Right cardiac atrium (tissue), 5 donors: ENCODE measurements around the gene LRRFIP1. TPM values are rescaled to one million over a fixed set of nuclear protein-coding genes. Genes with fewer than 3 reads are reported as not detected.

Experiments used
- ATAC-seq, 2 donors: fragments of 200-7000 bp; cut with Tn5 transposase; one replicate each; pipeline versions ENCODE4 v1.8.0 to v1.9.1; 2020; ENCODE audit warnings: moderate library complexity in 2 of 2, mild to moderate bottlenecking in 1 of 2
- DNase-seq, 3 donors: peaks; one replicate each; pipeline ENCODE4 v3.0.0-alpha.2; 2020
- H3K27ac ChIP-seq: one replicate; pipeline ENCODE4 v1.5.1; 2013; ENCODE audit warnings: mild to moderate bottlenecking, low read length, control low read depth, moderate library complexity
- H3K27me3 ChIP-seq: one replicate; pipeline ENCODE4 v1.6.1; 2013; ENCODE audit not compliant: control insufficient read depth, insufficient read depth
- H3K4me1 ChIP-seq: one replicate; pipeline ENCODE4 v1.6.1; 2013; ENCODE audit warnings: low read length; ENCODE audit not compliant: control insufficient read depth, insufficient read depth
- H3K4me3 ChIP-seq: one replicate; pipeline ENCODE4 v1.5.1; 2013; ENCODE audit warnings: low read length, control low read depth
- H3K9me3 ChIP-seq: one replicate; pipeline ENCODE4 v1.6.1; 2013; ENCODE audit warnings: low read length; ENCODE audit not compliant: control insufficient read depth
- WGBS: extraction: QIAGEN DNeasy Blood & Tissue Kit; methylation state at CpG from one replicate; pipeline ENCODE4 v1.1.7; 2013; 5-methylcytosine and 5-hydroxymethylcytosine counted together
- intact Hi-C, 4 donors: fragments of 100-400 bp; cut with DNase I; formaldehyde crosslinking; loops; one replicate each; pipeline versions ENCODE4 v1.11.0 to v1.14.0; 2022 to 2023
- polyA plus RNA-seq: library from polyadenylated mRNA; stranded (reverse); fragments of 200-250 nt; gene quantifications from one replicate; pipeline ENCODE4 v1.2.3, GENCODE V29; 2013
- total RNA-seq, 4 donors: library from RNA; stranded (reverse); fragmentation: NEBNext Ultra II Directional; extraction: Animal tissue kit (Norgen Biotek cat#: 25700); gene quantifications; one replicate each; pipeline ENCODE4 v1.2.1, GENCODE V29; 2021
- donor health status: healthy with polysubstance abuse.
- donor health status: DM: no; HTN: yes; CAD: no.
- donor health status: DM: no; HTN: no; CAD: no.
- donor health status: DM: no; HTN: yes; CAD: no; lungs with severe emphysema.
- donor health status: DM: yes; HTN: yes; CAD: no.

Gene LRRFIP1
- total and polyA plus RNA-seq, 5 donors = 61.9 to 106 (median 87.8) TPM

DNA sequence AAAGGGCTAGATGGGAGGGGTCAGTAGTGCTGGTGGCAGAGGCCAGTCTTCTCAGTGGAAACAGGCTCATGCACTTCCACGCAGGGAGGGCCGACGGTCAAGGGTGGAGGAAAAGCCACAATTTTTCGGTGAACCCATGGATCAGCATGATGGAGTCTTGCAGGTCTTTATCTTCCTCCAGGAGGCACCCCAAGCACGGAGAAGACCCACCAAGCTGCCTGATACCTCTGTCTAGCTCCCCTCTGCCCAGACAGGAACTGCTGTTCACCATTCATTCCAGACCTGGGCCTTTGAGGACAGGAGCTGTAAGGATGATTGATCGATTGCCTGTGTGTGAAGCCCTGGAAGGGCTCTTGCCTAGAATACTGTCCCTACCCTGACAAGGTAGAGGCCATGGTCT lies 2.8 kb upstream of the LRRFIP1 start:
- ATAC-seq (no peak), DNase-seq (no peak)
- intact Hi-C loops = no loop called here
- H3K4me1 ChIP-seq = peaks cover 11% of the 10 kb centered on the region
- H3K9me3 ChIP-seq = no peaks in the 10 kb centered on the region
- no peak overlapping the region for H3K27ac ChIP-seq
- 91% methylated on average over 6 of the region's 6 CpGs for WGBS
- no peak overlapping the region for H3K4me3 ChIP-seq
- H3K27me3 ChIP-seq = no peaks in the 10 kb centered on the region

DNA sequence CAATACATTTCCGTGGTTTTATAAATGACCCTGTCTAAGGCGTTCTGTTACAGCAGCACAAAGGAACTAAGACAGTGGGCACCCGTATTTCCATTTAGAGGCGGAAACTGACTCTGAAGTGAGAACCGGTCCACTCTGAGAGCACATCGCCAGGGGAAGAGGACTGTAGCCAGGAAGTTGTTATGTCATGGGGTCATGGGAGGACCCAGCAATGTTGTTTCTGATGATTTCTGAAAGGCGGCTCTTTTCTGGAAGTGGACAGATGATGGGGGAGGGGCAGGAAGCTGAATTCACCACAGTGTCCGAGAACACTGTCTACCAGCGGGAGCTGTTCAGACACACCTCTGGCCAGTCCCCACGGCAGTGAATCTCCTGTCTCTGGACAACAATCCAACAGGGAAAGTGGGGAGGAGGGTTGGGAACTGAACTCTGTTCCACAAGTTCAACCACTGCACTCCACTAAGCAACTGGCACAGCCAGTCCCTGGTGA lies 2.1 kb upstream of the LRRFIP1 start:
- DNase-seq (peak; percentile 46 to 72 (median 52)), ATAC-seq (peak; percentile 23 to 37)
- Histone ChIP-seq H3K27me3 (no peaks in the 10 kb centered on the region), H3K4me1 (peaks cover 11% of the 10 kb centered on the region), H3K4me3 (no peak overlapping the region), H3K27ac (peak overlapping the region; percentile 60), H3K9me3 (no peaks in the 10 kb centered on the region)
- intact Hi-C loops = loop anchor here in 1 of 4 donors (5.0 kb wide), 1 partner anchor 37 kb away; no protein-coding TSS in a partner anchor
- 43% methylated on average over 10 of the region's 10 CpGs for WGBS

DNA sequence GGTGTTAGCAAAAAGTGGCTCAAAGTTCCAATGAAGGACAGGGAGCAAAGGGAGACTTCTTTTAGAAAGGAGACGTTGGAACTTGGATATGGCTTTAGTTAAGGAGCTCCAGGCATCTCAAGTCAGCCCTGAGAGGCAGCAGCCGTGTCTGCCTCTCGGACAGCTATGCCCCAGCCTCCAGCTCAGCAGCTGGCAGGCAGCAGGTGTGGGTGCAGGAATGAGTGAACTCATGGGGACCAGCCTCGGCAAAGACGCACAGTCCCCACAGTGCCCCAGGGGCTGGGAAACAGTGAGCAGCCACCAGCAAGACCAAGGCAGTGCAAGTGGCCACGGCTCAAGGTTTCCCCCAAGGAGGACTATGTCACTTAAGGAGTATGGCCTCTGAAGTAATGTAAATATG lies 1.6 kb upstream of the LRRFIP1 start:
- intact Hi-C loops = loop anchor here in 1 of 4 donors (5.0 kb wide), 1 partner anchor 37 kb away; no protein-coding TSS in a partner anchor
- no peak overlapping the region for H3K4me3 ChIP-seq
- H3K9me3 ChIP-seq = no peaks in the 10 kb centered on the region
- ATAC-seq = no peak
- peak overlapping the region; percentile 60 for H3K27ac ChIP-seq
- H3K4me1 ChIP-seq = peaks cover 13% of the 10 kb centered on the region
- H3K27me3 ChIP-seq = no peaks in the 10 kb centered on the region
- no peak for DNase-seq
- WGBS = 72% methylated on average over 6 of the region's 6 CpGs

DNA sequence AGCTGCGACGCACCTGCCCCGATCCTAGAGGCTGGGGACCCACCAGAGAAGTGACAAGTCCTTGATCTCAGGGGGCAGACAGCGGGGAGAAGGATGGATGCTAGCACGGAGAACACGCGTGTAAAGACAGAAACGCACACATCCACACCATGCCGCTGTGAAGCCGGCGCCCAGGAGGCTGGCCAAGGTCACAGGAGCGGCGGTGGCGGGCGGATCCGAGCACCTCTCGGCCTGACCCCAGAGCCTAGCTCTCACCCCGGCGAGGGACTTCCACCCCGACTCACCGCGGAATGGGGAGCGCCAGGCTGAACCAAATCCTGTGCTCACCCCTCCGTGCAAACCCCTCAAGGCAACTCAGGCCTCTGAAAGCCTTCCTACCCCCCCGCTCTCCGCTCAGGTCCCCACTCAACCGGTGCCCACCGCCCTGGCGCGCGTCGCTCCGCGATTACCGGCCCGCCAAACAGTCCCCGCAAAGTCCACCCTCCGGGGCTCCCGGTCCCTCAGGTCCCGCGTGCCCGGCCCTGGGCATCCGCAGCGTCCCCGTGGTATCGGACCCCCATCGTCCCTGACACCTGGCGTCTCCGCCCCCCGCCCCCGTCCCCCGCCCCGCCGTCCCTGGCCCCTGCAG lies 460 bp upstream of the LRRFIP1 start:
- Histone ChIP-seq H3K4me3 (peak overlapping the region; percentile 93), H3K4me1 (peaks cover 16% of the 10 kb centered on the region), H3K27ac (peak overlapping the region; percentile 4), H3K27me3 (no peaks in the 10 kb centered on the region), H3K9me3 (no peaks in the 10 kb centered on the region)
- 24% methylated on average over 53 of the region's 54 CpGs for WGBS
- DNase-seq (peak in 2 of 3 donors; percentile 61 to 65), ATAC-seq (peak; percentile 10 to 28)
- intact Hi-C loops = loop anchor here in 1 of 4 donors (5.0 kb wide), 1 partner anchor 35 kb away; no protein-coding TSS in a partner anchor

DNA sequence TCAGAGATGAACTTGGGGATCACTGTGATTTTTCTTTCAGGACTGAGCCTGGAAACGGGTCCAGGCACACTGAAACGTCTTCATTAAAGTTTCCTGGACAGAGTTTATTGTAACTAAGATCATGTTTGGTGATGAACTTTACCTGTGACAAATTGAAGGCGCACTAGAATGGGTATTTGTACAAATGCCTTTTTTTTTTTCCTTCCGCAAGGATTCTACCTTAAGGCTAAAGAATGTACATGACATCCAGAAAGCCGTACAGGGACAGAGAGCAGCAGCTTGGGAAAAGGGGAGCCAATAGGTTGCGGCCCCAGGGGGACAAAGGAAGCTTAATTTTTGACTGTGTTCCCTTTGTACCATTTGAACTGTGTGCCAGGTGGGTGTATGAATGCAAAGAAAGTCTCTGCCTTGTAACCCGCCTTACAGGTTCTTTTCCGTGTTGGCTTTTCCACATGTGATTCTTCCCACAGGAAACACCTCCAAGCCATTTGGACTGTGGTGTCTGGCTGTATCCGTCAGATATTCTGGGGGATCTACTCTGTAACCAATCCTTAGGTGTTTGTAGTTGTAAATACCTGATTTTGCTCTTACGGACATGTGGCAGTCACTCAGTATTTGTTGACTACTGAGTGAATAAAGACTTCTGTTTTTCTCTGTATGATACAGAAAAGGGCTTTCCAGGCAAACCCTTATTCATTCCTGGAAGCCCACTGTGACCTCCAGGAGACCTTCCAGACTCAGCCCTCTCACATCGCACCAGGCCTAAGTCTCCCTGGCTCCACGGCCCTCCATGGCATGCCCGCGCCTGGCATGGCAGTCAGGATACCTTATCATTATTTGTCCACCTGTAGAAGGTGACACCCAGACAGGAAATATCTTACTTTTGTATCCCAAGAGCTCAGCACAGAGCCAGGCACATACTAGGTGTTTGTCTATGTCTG lies 1.1 kb downstream of the LRRFIP1 start:
- Histone ChIP-seq H3K9me3 (no peaks in the 10 kb centered on the region), H3K27me3 (no peaks in the 10 kb centered on the region), H3K4me3 (peak overlapping the region; percentile 93), H3K4me1 (peaks cover 27% of the 10 kb centered on the region), H3K27ac (peak overlapping the region; percentile 77)
- WGBS = 53% methylated on average over 14 of the region's 14 CpGs
- intact Hi-C loops = loop anchor here in 1 of 4 donors (5.0 kb wide), 1 partner anchor 34 kb away; no protein-coding TSS in a partner anchor
- no peak for ATAC-seq
- no peak for DNase-seq

DNA sequence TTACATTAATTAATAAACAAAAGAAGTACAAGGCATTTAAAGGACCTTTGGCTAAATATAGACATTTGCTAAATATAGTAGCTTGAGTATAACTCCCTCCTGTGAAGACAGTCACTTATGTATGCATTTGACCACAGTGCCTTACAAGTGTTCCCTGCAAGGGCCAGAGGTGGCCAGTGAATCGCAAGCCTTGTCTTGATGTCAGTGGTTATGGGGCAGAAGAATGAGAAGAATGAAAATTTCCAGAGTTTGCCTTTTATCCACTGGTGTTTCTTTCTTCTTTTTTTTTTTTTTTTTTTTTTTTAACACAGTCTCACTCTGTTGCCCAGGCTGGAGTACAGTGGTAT lies 1.8 kb downstream of the LRRFIP1 start:
- no peaks in the 10 kb centered on the region for H3K27me3 ChIP-seq
- H3K27ac ChIP-seq = no peak overlapping the region
- H3K9me3 ChIP-seq = no peaks in the 10 kb centered on the region
- no peak for DNase-seq
- ATAC-seq = no peak
- intact Hi-C loops = loop anchor here in 1 of 4 donors (5.0 kb wide), 1 partner anchor 33 kb away; no protein-coding TSS in a partner anchor
- H3K4me1 ChIP-seq = peaks cover 30% of the 10 kb centered on the region
- H3K4me3 ChIP-seq = no peak overlapping the region
- 80% methylated on average over 1 of the region's 1 CpG for WGBS

DNA sequence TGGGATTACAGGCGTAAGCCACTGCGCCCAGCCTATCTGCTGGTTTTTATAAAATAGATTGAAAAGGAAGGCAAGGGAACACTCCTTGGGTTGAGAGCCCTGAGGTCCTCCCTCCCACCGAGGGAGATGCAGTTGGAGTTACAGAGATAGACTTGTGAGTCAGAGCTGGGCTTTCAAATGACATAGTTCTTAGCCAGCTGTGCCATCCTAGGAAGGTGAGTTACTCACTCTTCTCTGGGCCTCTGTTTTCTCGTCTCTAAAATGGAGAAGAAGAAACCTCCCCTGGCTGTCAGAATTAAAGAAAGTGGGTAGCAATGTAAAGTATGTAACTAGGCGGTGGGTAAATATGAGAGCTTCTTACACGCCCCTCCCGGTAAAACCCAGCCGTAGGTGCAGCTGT lies 2.4 kb downstream of the LRRFIP1 start:
- no peaks in the 10 kb centered on the region for H3K9me3 ChIP-seq
- H3K4me3 ChIP-seq = no peak overlapping the region
- 85% methylated on average over 8 of the region's 8 CpGs for WGBS
- no peak for DNase-seq
- H3K27me3 ChIP-seq = no peaks in the 10 kb centered on the region
- ATAC-seq = no peak
- peaks cover 30% of the 10 kb centered on the region for H3K4me1 ChIP-seq
- no peak overlapping the region for H3K27ac ChIP-seq
- intact Hi-C loops = loop anchor here in 1 of 4 donors (5.0 kb wide), 1 partner anchor 33 kb away; no protein-coding TSS in a partner anchor

DNA sequence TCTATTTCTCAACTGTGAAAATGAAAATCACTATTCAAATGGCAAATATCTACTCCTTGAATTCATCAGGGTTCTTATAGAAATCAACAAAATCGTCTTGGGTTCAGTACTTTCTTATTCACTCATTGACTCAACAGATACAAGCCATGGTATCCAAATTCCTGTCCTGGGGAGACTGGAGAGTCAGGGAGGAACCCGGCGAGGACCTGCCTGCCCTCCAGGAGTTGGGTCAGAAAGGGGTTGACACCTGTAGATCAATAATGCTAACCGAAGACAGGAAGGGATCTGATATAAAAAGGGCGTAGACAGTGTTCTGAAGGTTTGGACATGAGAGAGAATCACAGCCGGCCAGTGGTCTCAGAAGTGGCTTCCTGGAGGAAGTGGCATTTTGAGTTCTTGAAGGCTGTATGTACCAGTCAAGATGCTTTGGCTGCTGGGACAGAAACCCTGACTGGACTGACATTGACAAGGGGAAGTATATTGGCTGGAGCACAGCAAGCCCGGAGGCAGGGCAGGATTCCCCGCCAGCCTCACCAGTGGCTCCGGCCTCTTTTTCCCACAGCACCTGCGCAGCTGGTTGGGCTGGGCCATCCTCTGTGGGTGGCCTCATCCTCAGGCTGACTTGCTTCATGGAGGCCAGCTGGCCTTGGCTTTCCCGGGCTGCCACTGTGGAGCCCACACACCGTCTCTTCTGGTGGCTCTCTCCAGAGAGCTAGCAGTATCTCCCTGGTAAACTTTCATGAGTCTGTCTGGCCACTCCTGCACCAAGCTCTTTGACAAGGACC lies 3.0 kb downstream of the LRRFIP1 start:
- DNase-seq = no peak
- no peak for ATAC-seq
- WGBS = 90% methylated on average over 12 of the region's 12 CpGs

DNA sequence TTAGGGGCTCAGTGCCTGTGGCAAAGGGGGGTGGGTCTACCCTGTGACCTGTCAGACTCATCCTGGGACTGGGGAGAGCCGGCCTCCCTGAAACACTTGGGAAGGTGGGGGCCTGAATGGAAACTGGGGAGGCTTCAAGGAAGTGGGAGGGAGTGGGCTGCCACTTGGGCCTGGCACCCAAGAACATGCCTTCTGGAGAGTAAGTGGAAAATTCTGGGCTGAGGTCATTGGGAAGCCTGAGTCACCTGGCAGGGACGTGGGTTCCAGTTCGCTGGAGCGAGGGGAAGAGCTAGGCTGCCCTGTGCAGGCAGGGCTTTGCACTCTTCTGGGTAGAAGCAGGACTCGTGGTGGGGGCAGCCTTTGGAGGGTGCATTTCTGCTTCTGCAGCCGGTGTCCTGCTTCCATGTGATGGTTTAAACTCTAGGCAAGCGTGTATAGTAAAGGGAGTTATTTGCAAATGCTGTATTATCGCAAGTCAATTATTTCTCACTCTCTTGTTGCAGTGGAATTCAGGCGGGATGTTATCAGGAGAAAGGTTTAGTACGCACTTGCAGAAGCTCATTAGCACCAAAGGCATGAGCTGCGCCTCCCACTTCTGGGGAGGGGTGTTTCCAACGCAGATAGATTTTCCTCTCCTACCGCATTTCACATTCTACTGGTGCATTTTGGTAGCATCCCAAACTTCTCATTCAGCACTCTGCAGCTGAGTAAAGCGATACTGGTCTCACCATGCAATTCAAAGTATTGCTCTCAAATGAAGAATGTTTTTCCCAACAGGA lies 3.8 kb downstream of the LRRFIP1 start:
- peak in 1 of 3 donors; percentile 34 for DNase-seq
- H3K27me3 ChIP-seq = no peaks in the 10 kb centered on the region
- WGBS = 68% methylated on average over 14 of the region's 14 CpGs
- no peak overlapping the region for H3K4me3 ChIP-seq
- intact Hi-C loops = no loop called here
- peak overlapping the region; percentile 30 for H3K27ac ChIP-seq
- peak in 1 of 2 donors; percentile 6 for ATAC-seq
- H3K4me1 ChIP-seq = peaks cover 24% of the 10 kb centered on the region
- no peaks in the 10 kb centered on the region for H3K9me3 ChIP-seq

More for the DNA sequence above, 3.0 kb downstream of the LRRFIP1 start:
- Histone ChIP-seq H3K27me3 (no peaks in the 10 kb centered on the region), H3K4me3 (no peak overlapping the region), H3K9me3 (no peaks in the 10 kb centered on the region), H3K4me1 (peaks cover 28% of the 10 kb centered on the region), H3K27ac (peak overlapping the region; percentile 30)
- intact Hi-C loops = no loop called here
